Ovary (tissue), 3 donors: ENCODE measurements around the gene SPPL2C.

Experiments used
- CTCF ChIP-seq, 3 donors: fragments of 450-650 bp in 2 of 3; fragments of 200-600 bp in 1 of 3; IDR thresholded peaks; one replicate each; pipeline versions ENCODE4 v1.5.1 to v1.8.0; 2016 to 2022; ENCODE audit warnings: antibody characterized with exemption in 3 of 3, mild to moderate bottlenecking in 1 of 3
- EP300 ChIP-seq: sonication (generic); formaldehyde crosslinking; IDR thresholded peaks from one replicate; pipeline ENCODE4 v1.6.1; 2017; ENCODE audit warnings: antibody characterized with exemption
- POLR2A ChIP-seq: fragments of 450-650 bp; IDR thresholded peaks from one replicate; pipeline ENCODE4 v1.6.1; 2017; ENCODE audit warnings: antibody characterized with exemption, mild to moderate bottlenecking, moderate library complexity
- donor health status: DM: no; HTN: no; CAD: no.

GRCh38 chr17:45895969-45896785 is 51.5 kb downstream of the SPPL2C start:
- TF ChIP-seq POLR2A (no peak), CTCF (IDR thresholded peaks at IDR 0.05) (no peak), EP300 (no peak)
